Left lung (tissue), 10 donors: ENCODE measurements around the gene MAPKAPK3. TPM values are rescaled to one million over a fixed set of nuclear protein-coding genes. Genes with fewer than 3 reads are reported as not detected.

Experiments used
- ATAC-seq: fragments of 200-7000 bp; cut with Tn5 transposase; one replicate; pipeline ENCODE4 v1.9.1; 2020; ENCODE audit warnings: moderate library complexity
- DNase-seq, 4 donors: peaks; one replicate each; pipeline ENCODE4 v3.0.0-alpha.2; 2013 to 2020
- H3K27ac ChIP-seq, 2 donors: fragments of 200-600 bp; sonication (generic) in 1 of 2; one replicate each; pipeline versions ENCODE4 v1.5.0 to v1.8.0; 2020 to 2021
- H3K27me3 ChIP-seq, 2 donors: fragments of 200-600 bp; sonication (generic) in 1 of 2; one replicate each; pipeline versions ENCODE4 v1.5.0 to v1.8.0; 2020 to 2021
- H3K36me3 ChIP-seq, 2 donors: fragments of 200-600 bp; sonication (generic) in 1 of 2; one replicate each; pipeline versions ENCODE4 v1.5.0 to v1.8.0; 2020 to 2021
- H3K4me1 ChIP-seq, 2 donors: fragments of 200-600 bp; one replicate each; pipeline ENCODE4 v1.8.0; 2021
- H3K4me3 ChIP-seq, 2 donors: fragments of 200-600 bp; sonication (generic) in 1 of 2; one replicate each; pipeline versions ENCODE4 v1.5.0 to v1.8.0; 2020 to 2021; ENCODE audit warnings: mild to moderate bottlenecking in 1 of 2
- H3K9me3 ChIP-seq, 2 donors: fragments of 200-600 bp; sonication (generic) in 1 of 2; one replicate each; pipeline versions ENCODE4 v1.5.0 to v1.8.0; 2020 to 2021
- intact Hi-C, 2 donors: fragments of 100-400 bp; cut with DNase I; formaldehyde crosslinking; loops; one replicate each; pipeline versions ENCODE4 v1.11.2 to v1.14.2; 2022
- polyA plus RNA-seq, 6 donors: library from polyadenylated mRNA; unstranded; fragments of 120-200 nt; gene quantifications; one replicate each; pipeline ENCODE4 v1.2.1, GENCODE V29; 2013; ENCODE audit not compliant: insufficient read length in 6 of 6
- total RNA-seq, 2 donors: library from RNA; stranded (reverse); fragmentation: NEBNext Ultra II Directional; extraction: Animal tissue kit (Norgen Biotek cat#: 25700); gene quantifications; one replicate each; pipeline ENCODE4 v1.2.1, GENCODE V29; 2021
- TF ChIP-seq, protein P1 (sequence below), 2 donors: fragments of 200-600 bp; sonication (generic) in 1 of 2; IDR thresholded peaks; one replicate each; pipeline versions ENCODE4 v1.5.0 to v1.8.0; 2021; ENCODE audit warnings: antibody characterized with exemption in 2 of 2
- donor health status: DM: no; HTN: yes; CAD: no.
- donor health status: DM: no; HTN: no; CAD: no.

MAPKAPK3 gene
- total and polyA plus RNA-seq, 8 donors: 34.1 to 118 (median 37.0) TPM

DNA sequence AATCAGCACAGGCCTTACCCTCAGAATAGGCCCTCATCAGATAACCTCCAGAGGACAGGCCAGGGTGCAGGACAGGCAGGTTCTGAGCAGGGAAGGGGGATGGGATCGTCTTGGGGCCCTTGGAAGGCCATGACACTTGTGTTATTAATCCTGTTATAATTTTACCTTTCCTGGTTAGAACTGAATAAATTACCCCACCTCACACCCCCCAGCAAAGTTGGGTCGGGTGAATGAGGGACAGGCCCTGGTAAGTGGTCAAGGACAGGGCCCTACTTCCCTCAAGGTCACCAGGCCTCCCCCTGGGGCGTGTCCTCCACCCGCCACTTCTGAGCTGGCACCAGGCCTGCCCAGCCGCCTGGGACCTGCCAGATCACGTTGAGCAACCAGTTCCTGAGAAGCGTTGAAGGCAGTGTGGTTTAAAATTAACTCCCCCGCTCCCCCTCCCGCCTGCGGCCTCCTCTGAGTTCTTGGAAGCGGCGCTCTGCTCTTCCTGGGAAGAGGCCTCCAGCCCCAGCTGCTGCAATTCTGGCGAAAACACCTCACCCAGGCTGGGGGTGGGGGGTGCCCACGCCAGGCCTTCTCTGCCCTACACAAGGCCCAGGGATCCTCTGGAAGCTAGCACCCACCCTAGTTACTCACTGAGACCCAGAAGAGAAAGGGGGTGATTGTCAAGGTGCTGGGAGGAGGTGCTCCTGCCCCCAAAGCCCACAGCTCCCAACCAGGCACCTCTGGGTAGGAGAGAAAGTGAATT lies 15.9 kb upstream of the MAPKAPK3 start:
- Histone ChIP-seq H3K36me3 (peaks cover 0 to 22% of the 10 kb centered on the region in 2 donors), H3K27me3 (no peaks in the 10 kb centered on the region), H3K4me3 (peak overlapping the region in 1 of 2 donors; percentile 19), H3K4me1 (peaks cover 45 to 69% of the 10 kb centered on the region in 2 donors), H3K27ac (peak overlapping the region; percentile 94 to 98), H3K9me3 (no peaks in the 10 kb centered on the region)
- ATAC-seq (peak; percentile 64), DNase-seq (peak; percentile 94 to 98 (median 98))
- TF ChIP-seq, protein P1, sequence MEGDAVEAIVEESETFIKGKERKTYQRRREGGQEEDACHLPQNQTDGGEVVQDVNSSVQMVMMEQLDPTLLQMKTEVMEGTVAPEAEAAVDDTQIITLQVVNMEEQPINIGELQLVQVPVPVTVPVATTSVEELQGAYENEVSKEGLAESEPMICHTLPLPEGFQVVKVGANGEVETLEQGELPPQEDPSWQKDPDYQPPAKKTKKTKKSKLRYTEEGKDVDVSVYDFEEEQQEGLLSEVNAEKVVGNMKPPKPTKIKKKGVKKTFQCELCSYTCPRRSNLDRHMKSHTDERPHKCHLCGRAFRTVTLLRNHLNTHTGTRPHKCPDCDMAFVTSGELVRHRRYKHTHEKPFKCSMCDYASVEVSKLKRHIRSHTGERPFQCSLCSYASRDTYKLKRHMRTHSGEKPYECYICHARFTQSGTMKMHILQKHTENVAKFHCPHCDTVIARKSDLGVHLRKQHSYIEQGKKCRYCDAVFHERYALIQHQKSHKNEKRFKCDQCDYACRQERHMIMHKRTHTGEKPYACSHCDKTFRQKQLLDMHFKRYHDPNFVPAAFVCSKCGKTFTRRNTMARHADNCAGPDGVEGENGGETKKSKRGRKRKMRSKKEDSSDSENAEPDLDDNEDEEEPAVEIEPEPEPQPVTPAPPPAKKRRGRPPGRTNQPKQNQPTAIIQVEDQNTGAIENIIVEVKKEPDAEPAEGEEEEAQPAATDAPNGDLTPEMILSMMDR (IDR thresholded peaks at IDR 0.05): no peak
- intact Hi-C loops: no loop called here

DNA sequence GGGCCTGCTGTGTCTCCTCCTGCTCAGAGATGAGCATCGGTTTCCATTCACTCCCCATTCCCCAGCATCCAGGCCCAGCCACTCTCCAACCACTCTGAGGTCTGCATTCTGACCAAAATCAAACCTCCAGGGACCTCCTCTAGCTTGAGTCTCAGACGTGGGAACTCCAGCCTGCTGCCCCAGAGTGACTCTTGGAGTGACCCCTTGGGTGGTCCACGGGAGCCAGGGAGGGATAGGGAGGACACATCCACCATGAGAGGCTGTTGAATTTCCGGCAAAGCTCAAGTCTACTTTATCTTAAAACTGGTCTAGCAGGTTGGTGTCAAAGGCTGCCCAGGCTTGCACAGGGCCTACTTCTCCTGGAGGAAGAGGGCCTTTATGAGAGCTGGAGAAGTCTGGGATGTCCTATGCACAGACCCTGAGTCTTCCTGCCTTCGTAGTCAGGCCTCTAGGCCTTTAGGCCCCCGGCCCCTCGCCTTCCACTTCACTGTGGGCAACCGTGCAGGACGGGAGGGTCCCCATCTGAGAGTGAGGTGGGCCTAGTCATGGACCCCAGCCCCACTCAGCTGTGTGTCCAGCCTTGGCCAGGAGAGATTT lies 14.3 kb upstream of the MAPKAPK3 start:
- H3K4me1 ChIP-seq: peaks cover 50 to 86% of the 10 kb centered on the region in 2 donors
- H3K27ac ChIP-seq: peak overlapping the region; percentile 94 to 98
- no peaks in the 10 kb centered on the region for H3K27me3 ChIP-seq
- intact Hi-C loops: no loop called here
- H3K4me3 ChIP-seq: no peak overlapping the region
- TF ChIP-seq, protein P1 (IDR thresholded peaks at IDR 0.05): no peak
- DNase-seq (peak in 2 of 4 donors; percentile 59 to 77), ATAC-seq (peak; percentile 6)
- peaks cover 0 to 39% of the 10 kb centered on the region in 2 donors for H3K36me3 ChIP-seq
- H3K9me3 ChIP-seq: no peaks in the 10 kb centered on the region

DNA sequence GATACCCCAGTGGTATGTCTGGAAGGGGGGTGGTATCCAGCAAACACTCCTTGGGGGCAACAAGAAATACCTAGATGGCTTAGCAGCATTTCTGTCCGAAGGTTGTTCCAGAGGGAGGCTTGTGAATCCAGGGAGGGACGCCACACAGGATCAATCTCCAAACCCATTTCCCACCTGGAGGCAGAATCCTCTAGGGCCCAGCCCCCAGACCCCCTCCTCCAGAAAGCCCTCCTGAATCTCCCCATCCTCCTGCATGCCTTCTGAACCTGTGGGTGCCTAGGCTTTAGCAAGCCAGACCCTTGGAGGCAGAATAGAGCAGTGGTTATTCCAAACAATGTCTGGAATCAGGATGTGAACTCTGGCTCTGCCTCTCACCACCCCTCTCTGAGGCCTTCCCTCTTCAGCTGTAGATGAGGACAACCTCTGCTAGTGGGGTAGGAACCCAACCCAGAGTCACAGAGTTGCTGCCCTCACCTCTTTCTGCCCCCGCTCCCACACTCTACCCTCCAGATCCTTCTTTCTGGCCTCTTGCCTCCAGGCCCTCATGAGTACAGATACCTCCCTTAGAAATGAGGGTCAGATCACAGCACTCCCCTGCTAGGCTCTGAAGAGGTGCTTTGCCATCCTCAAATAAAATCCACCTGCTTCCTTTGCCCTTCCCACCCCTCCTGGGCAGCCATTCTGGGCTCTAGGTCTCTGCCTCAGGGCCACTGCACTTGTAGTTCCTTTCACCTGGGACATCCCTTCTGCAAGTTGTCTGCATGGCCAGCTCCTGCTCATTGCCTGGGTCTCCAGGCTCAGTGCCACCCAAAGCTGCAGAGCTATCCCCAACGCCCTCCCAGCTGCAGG lies 13.5 kb upstream of the MAPKAPK3 start:
- intact Hi-C loops: no loop called here
- no peaks in the 10 kb centered on the region for H3K9me3 ChIP-seq
- DNase-seq: peak in 1 of 4 donors; percentile 29
- no peaks in the 10 kb centered on the region for H3K27me3 ChIP-seq
- H3K27ac ChIP-seq: peak overlapping the region; percentile 94 to 98
- H3K36me3 ChIP-seq: peaks cover 0 to 47% of the 10 kb centered on the region in 2 donors
- no peak overlapping the region for H3K4me3 ChIP-seq
- no peak for ATAC-seq
- H3K4me1 ChIP-seq: peaks cover 50 to 94% of the 10 kb centered on the region in 2 donors
- TF ChIP-seq, protein P1 (IDR thresholded peaks at IDR 0.05): no peak

DNA sequence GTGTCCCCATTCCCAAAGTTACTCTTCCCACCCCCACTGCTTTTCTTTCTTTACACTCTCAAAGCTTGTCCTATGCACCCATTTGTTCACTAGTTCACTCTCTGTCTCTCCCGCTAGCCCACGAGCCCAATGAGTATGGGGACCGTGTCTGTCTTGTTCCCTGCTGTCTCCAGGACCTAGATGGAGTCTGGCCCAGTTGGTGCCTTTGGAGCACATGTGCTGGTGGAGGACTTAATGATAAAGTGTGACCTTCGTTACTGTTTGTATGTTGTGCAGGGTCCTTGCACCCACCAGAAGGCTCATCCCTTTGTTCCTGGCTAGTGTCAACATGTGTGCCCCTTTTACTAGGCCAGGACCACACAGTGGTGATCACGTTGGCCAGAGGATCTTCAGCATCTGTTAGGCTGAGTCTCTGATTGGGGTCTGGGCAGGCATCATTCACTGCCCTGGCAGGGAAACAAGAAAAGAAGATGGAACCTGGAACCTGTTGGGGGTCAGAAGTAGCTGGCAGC lies 12.8 kb upstream of the MAPKAPK3 start:
- peaks cover 0 to 53% of the 10 kb centered on the region in 2 donors for H3K36me3 ChIP-seq
- H3K9me3 ChIP-seq: no peaks in the 10 kb centered on the region
- ATAC-seq (no peak), DNase-seq (no peak)
- peak overlapping the region; percentile 94 to 98 for H3K27ac ChIP-seq
- peaks cover 50 to 100% of the 10 kb centered on the region in 2 donors for H3K4me1 ChIP-seq
- intact Hi-C loops: no loop called here
- no peaks in the 10 kb centered on the region for H3K27me3 ChIP-seq
- TF ChIP-seq, protein P1 (IDR thresholded peaks at IDR 0.05): no peak
- no peak overlapping the region for H3K4me3 ChIP-seq
